ENCODE results near the gene STK32B.
"Not testable (repeated sequence)": the region's sequence is repeated elsewhere in the genome, so short reads cannot be mapped to it uniquely, and the experiment has no call there.

Gene STK32B

DNA sequence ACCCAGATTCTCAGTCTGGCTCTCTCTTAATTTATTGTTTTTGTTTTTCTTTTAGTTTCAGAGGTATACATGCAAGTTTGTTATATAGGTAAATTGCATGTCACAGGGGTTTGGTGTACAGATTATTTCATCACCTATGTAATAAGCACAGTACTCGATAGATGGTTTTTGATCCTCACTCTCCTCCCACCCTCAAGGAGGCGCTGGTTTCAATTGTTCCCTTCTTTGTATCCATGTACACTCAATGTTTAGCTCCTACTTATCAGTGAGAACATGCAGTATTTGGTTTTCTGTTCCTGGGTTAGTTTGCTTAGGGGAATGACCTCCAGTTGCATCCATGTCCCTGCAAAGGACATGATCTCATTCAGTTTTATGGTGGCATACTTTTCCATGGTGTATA lies 198.4 kb downstream of the STK32B start (continued):
- TF ChIP-seq, protein P1, sequence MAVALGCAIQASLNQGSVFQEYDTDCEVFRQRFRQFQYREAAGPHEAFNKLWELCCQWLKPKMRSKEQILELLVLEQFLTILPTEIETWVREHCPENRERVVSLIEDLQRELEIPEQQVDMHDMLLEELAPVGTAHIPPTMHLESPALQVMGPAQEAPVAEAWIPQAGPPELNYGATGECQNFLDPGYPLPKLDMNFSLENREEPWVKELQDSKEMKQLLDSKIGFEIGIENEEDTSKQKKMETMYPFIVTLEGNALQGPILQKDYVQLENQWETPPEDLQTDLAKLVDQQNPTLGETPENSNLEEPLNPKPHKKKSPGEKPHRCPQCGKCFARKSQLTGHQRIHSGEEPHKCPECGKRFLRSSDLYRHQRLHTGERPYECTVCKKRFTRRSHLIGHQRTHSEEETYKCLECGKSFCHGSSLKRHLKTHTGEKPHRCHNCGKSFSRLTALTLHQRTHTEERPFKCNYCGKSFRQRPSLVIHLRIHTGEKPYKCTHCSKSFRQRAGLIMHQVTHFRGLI (tag by site-specific recombination; IDR thresholded peaks at IDR 0.05), result no peak
- TF ChIP-seq KLF9 (tag by site-specific recombination; IDR thresholded peaks at IDR 0.05; ENCODE audit: low read depth), result no peak
- TF ChIP-seq KLF16 (tag by site-specific recombination; IDR thresholded peaks at IDR 0.05), result no peak
- TF ChIP-seq ZSCAN23 (tag by site-specific recombination; IDR thresholded peaks at IDR 0.05), result no peak
- no peak for TF ChIP-seq ZNF138 (tag by site-specific recombination; IDR thresholded peaks at IDR 0.05; ENCODE audit: borderline replicate concordance)
- no peak for TF ChIP-seq SP2 (tag by site-specific recombination; IDR thresholded peaks at IDR 0.05)

DNA sequence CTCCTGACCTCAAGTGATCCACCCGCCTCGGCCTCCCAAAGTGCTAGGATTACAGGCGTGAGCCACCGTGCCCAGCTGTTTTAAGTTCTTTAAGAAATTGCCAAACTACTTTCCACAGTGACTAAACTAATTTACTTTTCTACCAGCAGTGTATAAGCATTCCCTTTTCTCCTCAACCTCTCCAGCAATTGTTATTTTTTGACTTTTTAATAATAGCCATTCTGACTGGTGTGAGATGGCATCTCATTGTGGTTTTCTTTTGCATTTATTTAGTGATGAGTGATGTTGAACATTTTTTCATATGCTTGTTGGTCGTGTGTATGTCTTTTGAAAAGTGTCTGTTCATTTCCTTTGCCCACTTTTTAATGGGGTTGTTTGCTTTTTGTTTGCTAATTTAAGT lies 199.3 kb downstream of the STK32B start:
- H3K4me3 ChIP-seq (ENCODE audit: low read depth, low read length); POLR2A ChIA-PET; H3K36me3 ChIP-seq (ENCODE audit: control insufficient read depth in 2 of 2, insufficient read depth in 1 of 2, low read length in 2 of 2); CTCF ChIA-PET; H3K9me3 ChIP-seq (ENCODE audit: control insufficient read depth, insufficient read depth, low read depth, low read length); H3K27ac ChIP-seq (ENCODE audit: extremely low read depth, low read depth, low read length); H3K4me1 ChIP-seq (ENCODE audit: control insufficient read depth, insufficient read depth, low read length): not testable (repeated sequence)

- Histone ChIP-seq H3K27ac (ENCODE audit: extremely low read depth, low read depth, low read length) (no peak overlapping the region), H3K4me3 (ENCODE audit: low read depth, low read length) (no peak overlapping the region), H3K9me3 (ENCODE audit: control insufficient read depth, insufficient read depth, low read depth, low read length) (no peaks in the 10 kb centered on the region), H3K36me3 (ENCODE audit: control insufficient read depth in 2 of 2, insufficient read depth in 1 of 2, low read length in 2 of 2) (no peaks in the 10 kb centered on the region), H3K4me1 (ENCODE audit: control insufficient read depth, insufficient read depth, low read length) (no peaks in the 10 kb centered on the region)
- ChIA-PET POLR2A (no interaction called here), CTCF (no interaction called here)
- no peak for TF ChIP-seq ZNF580 (tag by site-specific recombination; IDR thresholded peaks at IDR 0.05)
- no peak for TF ChIP-seq BCL11B (tag by site-specific recombination; IDR thresholded peaks at IDR 0.05; ENCODE audit: low read depth)
- no peak for TF ChIP-seq KLF10 (tag by site-specific recombination; IDR thresholded peaks at IDR 0.05)
- TF ChIP-seq, protein P2, sequence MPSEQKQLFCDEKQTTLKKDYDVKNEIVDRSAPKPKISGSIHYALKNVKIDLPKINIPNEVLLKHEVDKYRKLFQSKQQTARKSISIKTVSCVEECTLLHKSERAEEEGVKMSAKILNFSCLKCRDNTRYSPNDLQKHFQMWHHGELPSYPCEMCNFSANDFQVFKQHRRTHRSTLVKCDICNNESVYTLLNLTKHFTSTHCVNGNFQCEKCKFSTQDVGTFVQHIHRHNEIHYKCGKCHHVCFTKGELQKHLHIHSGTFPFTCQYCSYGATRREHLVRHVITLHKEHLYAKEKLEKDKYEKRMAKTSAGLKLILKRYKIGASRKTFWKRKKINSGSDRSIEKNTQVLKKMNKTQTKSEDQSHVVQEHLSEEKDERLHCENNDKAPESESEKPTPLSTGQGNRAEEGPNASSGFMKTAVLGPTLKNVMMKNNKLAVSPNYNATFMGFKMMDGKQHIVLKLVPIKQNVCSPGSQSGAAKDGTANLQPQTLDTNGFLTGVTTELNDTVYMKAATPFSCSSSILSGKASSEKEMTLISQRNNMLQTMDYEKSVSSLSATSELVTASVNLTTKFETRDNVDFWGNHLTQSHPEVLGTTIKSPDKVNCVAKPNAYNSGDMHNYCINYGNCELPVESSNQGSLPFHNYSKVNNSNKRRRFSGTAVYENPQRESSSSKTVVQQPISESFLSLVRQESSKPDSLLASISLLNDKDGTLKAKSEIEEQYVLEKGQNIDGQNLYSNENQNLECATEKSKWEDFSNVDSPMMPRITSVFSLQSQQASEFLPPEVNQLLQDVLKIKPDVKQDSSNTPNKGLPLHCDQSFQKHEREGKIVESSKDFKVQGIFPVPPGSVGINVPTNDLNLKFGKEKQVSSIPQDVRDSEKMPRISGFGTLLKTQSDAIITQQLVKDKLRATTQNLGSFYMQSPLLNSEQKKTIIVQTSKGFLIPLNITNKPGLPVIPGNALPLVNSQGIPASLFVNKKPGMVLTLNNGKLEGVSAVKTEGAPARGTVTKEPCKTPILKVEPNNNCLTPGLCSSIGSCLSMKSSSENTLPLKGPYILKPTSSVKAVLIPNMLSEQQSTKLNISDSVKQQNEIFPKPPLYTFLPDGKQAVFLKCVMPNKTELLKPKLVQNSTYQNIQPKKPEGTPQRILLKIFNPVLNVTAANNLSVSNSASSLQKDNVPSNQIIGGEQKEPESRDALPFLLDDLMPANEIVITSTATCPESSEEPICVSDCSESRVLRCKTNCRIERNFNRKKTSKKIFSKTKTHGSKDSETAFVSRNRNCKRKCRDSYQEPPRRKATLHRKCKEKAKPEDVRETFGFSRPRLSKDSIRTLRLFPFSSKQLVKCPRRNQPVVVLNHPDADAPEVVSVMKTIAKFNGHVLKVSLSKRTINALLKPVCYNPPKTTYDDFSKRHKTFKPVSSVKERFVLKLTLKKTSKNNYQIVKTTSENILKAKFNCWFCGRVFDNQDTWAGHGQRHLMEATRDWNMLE (tag by site-specific recombination; conservative IDR thresholded peaks at IDR 0.05; ENCODE audit: low read depth), result no peak
- TF ChIP-seq ZNF16 (tag by site-specific recombination; IDR thresholded peaks at IDR 0.05; ENCODE audit: low read depth), result no peak
- no peak for TF ChIP-seq ZNF19 (tag by site-specific recombination; IDR thresholded peaks at IDR 0.05; ENCODE audit: low read depth)
- TF ChIP-seq OSR2 (tag by site-specific recombination; IDR thresholded peaks at IDR 0.05), result no peak
- TF ChIP-seq ZNF707 (tag by site-specific recombination; IDR thresholded peaks at IDR 0.05), result no peak
- TF ChIP-seq, protein P3, sequence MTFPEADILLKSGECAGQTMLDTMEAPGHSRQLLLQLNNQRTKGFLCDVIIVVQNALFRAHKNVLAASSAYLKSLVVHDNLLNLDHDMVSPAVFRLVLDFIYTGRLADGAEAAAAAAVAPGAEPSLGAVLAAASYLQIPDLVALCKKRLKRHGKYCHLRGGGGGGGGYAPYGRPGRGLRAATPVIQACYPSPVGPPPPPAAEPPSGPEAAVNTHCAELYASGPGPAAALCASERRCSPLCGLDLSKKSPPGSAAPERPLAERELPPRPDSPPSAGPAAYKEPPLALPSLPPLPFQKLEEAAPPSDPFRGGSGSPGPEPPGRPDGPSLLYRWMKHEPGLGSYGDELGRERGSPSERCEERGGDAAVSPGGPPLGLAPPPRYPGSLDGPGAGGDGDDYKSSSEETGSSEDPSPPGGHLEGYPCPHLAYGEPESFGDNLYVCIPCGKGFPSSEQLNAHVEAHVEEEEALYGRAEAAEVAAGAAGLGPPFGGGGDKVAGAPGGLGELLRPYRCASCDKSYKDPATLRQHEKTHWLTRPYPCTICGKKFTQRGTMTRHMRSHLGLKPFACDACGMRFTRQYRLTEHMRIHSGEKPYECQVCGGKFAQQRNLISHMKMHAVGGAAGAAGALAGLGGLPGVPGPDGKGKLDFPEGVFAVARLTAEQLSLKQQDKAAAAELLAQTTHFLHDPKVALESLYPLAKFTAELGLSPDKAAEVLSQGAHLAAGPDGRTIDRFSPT (tag by site-specific recombination; IDR thresholded peaks at IDR 0.05), result no peak
- TF ChIP-seq KLF7 (tag by site-specific recombination; IDR thresholded peaks at IDR 0.05; ENCODE audit: borderline replicate concordance), result no peak
- TF ChIP-seq SP3 (tag by site-specific recombination; IDR thresholded peaks at IDR 0.05), result no peak
- TF ChIP-seq WT1 (tag by site-specific recombination; IDR thresholded peaks at IDR 0.05), result no peak
- TF ChIP-seq ZNF121 (tag by site-specific recombination; IDR thresholded peaks at IDR 0.05), result no peak
- no peak for TF ChIP-seq ZNF510 (tag by site-specific recombination; IDR thresholded peaks at IDR 0.05; ENCODE audit: insufficient replicate concordance)
- no peak for TF ChIP-seq ZNF26 (tag by site-specific recombination; IDR thresholded peaks at IDR 0.05)
- TF ChIP-seq ZBTB1 (tag by site-specific recombination; IDR thresholded peaks at IDR 0.05), result no peak
Observed at GRCh38 chr4:5256421-5256820, 205.1 kb downstream of the STK32B start.

Data from HEK293 (cell line).